Measurements from ENCODE around the gene RNF213.

Gene RNF213

DNA sequence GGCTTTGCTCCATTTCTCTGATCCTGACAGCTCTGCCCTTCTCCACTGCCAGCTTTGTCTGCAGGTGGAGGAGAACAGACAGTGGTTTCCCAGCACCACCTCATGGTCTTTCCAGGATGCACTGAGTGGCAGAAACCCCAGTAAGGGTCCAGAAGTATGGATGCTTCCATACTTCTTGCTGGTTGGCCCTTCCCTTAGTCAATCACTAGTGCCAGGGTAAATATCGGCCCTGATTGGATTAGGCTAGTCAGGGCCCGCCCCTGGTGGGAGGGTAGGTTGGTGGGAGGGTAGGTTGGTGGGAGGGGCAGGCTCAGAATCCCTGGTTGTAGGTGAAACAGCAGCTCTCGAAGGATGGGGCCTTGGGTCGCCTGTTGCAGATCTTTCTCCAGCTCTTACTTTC lies 10.2 kb downstream of the RNF213 start:
- Histone ChIP-seq H3K9me3 (ENCODE audit: control insufficient read depth, low read length) (no peaks in the 10 kb centered on the region), H3K4me2 (ENCODE audit: low read length, poor library complexity, severe bottlenecking) (no peak overlapping the region), H2AK5ac (ENCODE audit: low read length, severe bottlenecking) (no peak overlapping the region), H3K79me1 (replicated peaks; ENCODE audit: low read length, poor library complexity, severe bottlenecking) (peaks cover 33% of the 10 kb centered on the region), H3K4me3 (ENCODE audit: insufficient read depth in 1 of 2, low read depth in 1 of 2, low read length in 2 of 2) (no peak overlapping the region), H3K4ac (ENCODE audit: low read depth in 1 of 2, low read length in 2 of 2) (no peak overlapping the region), H2BK12ac (ENCODE audit: low read length in 2 of 2) (no peak overlapping the region), H3K18ac (ENCODE audit: low read depth in 1 of 2, low read length in 2 of 2) (no peak overlapping the region), H3K27ac (ENCODE audit: low read length, poor library complexity, severe bottlenecking) (no peak overlapping the region), H2BK5ac (ENCODE audit: low read depth, low read length, poor library complexity, severe bottlenecking) (no peak overlapping the region), H3K23ac (ENCODE audit: low read length in 2 of 2) (no peak overlapping the region), H3K36me3 (ENCODE audit: control insufficient read depth in 1 of 2, insufficient read depth in 2 of 2, low read depth in 1 of 2, low read length in 2 of 2) (peaks cover 39 to 56% of the 10 kb centered on the region in 2 experiments), H4K8ac (ENCODE audit: low read length) (no peak overlapping the region), H3K14ac (ENCODE audit: low read length in 2 of 2) (no peak overlapping the region), H4K91ac (ENCODE audit: low read length) (no peak overlapping the region), H2AFZ (ENCODE audit: low read depth, low read length) (no peak overlapping the region), H2BK15ac (ENCODE audit: low read depth, poor library complexity, severe bottlenecking) (no peak overlapping the region), H3K4me1 (ENCODE audit: control insufficient read depth, insufficient read depth, low read depth, low read length) (peaks cover 4% of the 10 kb centered on the region), H3K9ac (ENCODE audit: low read length) (no peak overlapping the region), H2BK120ac (ENCODE audit: low read depth, low read length) (no peak overlapping the region), H3K27me3 (ENCODE audit: control insufficient read depth in 1 of 2, insufficient read depth in 1 of 2, low read length in 2 of 2) (no peaks in the 10 kb centered on the region)
- DNase-seq, result peak; percentile 31
- WGBS, result 73% methylated on average over 4 of the region's 4 CpGs

DNA sequence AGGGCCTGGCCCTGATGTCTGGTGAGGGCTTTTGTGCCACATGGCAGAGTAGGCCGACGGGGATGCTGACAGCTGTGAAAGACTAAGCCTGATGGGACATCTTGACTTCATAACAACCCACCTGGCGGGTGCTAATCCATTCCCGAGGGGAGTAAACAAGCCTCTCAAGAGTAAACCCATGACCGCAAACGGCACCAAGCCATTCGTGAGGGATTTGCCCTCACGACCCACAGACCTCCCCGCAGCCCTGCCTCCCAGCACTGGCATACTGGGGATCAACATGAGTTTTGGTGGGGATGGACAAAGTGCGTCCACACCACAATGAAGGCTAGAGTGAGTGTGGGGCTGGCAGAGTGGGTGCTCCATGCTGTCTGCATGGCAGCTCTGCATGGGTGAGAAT lies 11.7 kb downstream of the RNF213 start:
- Histone ChIP-seq H3K23ac (ENCODE audit: low read length in 2 of 2) (no peak overlapping the region), H2BK120ac (ENCODE audit: low read depth, low read length) (no peak overlapping the region), H3K79me1 (replicated peaks; ENCODE audit: low read length, poor library complexity, severe bottlenecking) (peaks cover 34% of the 10 kb centered on the region), H2BK12ac (ENCODE audit: low read length in 2 of 2) (no peak overlapping the region), H3K4me3 (ENCODE audit: insufficient read depth in 1 of 2, low read depth in 1 of 2, low read length in 2 of 2) (no peak overlapping the region), H2BK15ac (ENCODE audit: low read depth, poor library complexity, severe bottlenecking) (no peak overlapping the region), H2AK5ac (ENCODE audit: low read length, severe bottlenecking) (no peak overlapping the region), H3K4ac (ENCODE audit: low read depth in 1 of 2, low read length in 2 of 2) (no peak overlapping the region), H3K9ac (ENCODE audit: low read length) (no peak overlapping the region), H3K27ac (ENCODE audit: low read length, poor library complexity, severe bottlenecking) (no peak overlapping the region), H3K4me2 (ENCODE audit: low read length, poor library complexity, severe bottlenecking) (no peak overlapping the region), H3K4me1 (ENCODE audit: control insufficient read depth, insufficient read depth, low read depth, low read length) (peaks cover 4% of the 10 kb centered on the region), H3K9me3 (ENCODE audit: control insufficient read depth, low read length) (no peaks in the 10 kb centered on the region), H4K91ac (ENCODE audit: low read length) (no peak overlapping the region), H2AFZ (ENCODE audit: low read depth, low read length) (no peak overlapping the region), H3K14ac (ENCODE audit: low read length in 2 of 2) (no peak overlapping the region), H3K18ac (ENCODE audit: low read depth in 1 of 2, low read length in 2 of 2) (no peak overlapping the region), H4K8ac (ENCODE audit: low read length) (no peak overlapping the region), H3K27me3 (ENCODE audit: control insufficient read depth in 1 of 2, insufficient read depth in 1 of 2, low read length in 2 of 2) (no peaks in the 10 kb centered on the region), H2BK5ac (ENCODE audit: low read depth, low read length, poor library complexity, severe bottlenecking) (no peak overlapping the region), H3K36me3 (ENCODE audit: control insufficient read depth in 1 of 2, insufficient read depth in 2 of 2, low read depth in 1 of 2, low read length in 2 of 2) (peaks cover 37 to 53% of the 10 kb centered on the region in 2 experiments)
- DNase-seq, result no peak
- 93% methylated on average over 10 of the region's 10 CpGs for WGBS

DNA sequence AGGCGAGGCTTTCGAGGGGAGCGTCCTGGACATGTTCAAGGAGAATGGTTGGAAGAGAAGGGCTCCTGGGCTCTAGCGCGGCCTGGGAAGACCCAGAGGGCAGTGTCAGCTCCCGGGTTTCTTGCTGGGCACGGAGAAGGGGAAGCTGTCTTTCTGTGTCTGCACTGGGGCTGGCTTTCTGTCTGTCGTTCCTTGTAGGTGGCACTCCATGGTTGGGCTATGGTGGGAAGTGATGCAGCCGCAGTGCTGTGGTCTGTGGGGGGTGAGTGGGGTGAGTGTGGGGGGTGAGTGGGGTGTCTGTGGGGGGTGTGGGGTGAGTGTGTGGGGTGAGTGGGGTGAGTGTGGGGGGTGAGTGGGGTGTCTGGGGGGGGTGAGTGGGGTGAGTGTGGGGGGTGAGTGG lies 13.7 kb downstream of the RNF213 start:
- Histone ChIP-seq H2AK5ac (ENCODE audit: low read length, severe bottlenecking) (no peak overlapping the region), H4K91ac (ENCODE audit: low read length) (no peak overlapping the region), H2BK5ac (ENCODE audit: low read depth, low read length, poor library complexity, severe bottlenecking) (no peak overlapping the region), H2BK120ac (ENCODE audit: low read depth, low read length) (no peak overlapping the region), H2AFZ (ENCODE audit: low read depth, low read length) (no peak overlapping the region), H2BK15ac (ENCODE audit: low read depth, poor library complexity, severe bottlenecking) (no peak overlapping the region), H3K18ac (ENCODE audit: low read depth in 1 of 2, low read length in 2 of 2) (no peak overlapping the region), H3K36me3 (ENCODE audit: control insufficient read depth in 1 of 2, insufficient read depth in 2 of 2, low read depth in 1 of 2, low read length in 2 of 2) (peaks cover 45% of the 10 kb centered on the region in 2 experiments), H3K27ac (ENCODE audit: low read length, poor library complexity, severe bottlenecking) (no peak overlapping the region), H3K79me1 (replicated peaks; ENCODE audit: low read length, poor library complexity, severe bottlenecking) (peaks cover 32% of the 10 kb centered on the region), H3K4me1 (ENCODE audit: control insufficient read depth, insufficient read depth, low read depth, low read length) (peaks cover 21% of the 10 kb centered on the region), H3K9me3 (ENCODE audit: control insufficient read depth, low read length) (no peaks in the 10 kb centered on the region), H2BK12ac (ENCODE audit: low read length in 2 of 2) (no peak overlapping the region), H3K14ac (ENCODE audit: low read length in 2 of 2) (no peak overlapping the region), H3K27me3 (ENCODE audit: control insufficient read depth in 1 of 2, insufficient read depth in 1 of 2, low read length in 2 of 2) (no peaks in the 10 kb centered on the region), H3K4me3 (ENCODE audit: insufficient read depth in 1 of 2, low read depth in 1 of 2, low read length in 2 of 2) (no peak overlapping the region), H3K4ac (ENCODE audit: low read depth in 1 of 2, low read length in 2 of 2) (no peak overlapping the region), H3K9ac (ENCODE audit: low read length) (no peak overlapping the region), H3K23ac (ENCODE audit: low read length in 2 of 2) (no peak overlapping the region), H4K8ac (ENCODE audit: low read length) (no peak overlapping the region), H3K4me2 (ENCODE audit: low read length, poor library complexity, severe bottlenecking) (no peak overlapping the region)
- no peak for DNase-seq
- WGBS, result 80% methylated on average over 9 of the region's 9 CpGs

DNA sequence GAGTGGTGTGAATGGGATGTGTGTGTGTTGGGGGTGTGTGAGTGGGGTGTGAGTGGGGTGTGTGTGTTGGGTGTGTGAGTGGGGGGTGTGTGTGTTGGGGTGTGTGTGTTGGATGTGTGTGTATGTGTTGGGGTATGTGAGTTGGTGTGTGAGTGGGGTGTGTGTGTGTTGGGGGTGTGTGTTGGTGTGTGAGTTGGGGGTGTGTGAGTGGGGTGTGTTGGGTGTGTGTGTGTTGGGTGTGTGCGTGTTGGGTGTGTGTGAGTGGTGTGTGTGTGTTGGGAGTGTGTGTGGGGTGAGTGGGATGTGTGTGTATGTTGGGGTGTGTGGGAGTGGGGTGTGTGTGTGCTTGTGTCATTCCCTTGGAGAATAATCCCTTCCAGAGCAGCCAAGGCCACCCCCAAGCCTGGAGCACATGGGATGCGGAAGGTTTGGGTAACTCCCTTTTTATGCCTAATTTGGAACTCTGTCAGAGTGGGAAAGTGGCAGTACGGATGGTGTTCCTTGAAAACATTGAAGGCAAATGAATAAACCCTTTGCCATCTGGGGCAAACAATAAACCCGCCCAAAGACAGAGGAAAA lies 14.3 kb downstream of the RNF213 start:
- Histone ChIP-seq H4K91ac (ENCODE audit: low read length) (no peak overlapping the region), H3K14ac (ENCODE audit: low read length in 2 of 2) (peak overlapping the region in 1 of 2 experiments; percentile 55), H2AK5ac (ENCODE audit: low read length, severe bottlenecking) (no peak overlapping the region), H3K36me3 (ENCODE audit: control insufficient read depth in 1 of 2, insufficient read depth in 2 of 2, low read depth in 1 of 2, low read length in 2 of 2) (peaks cover 38 to 46% of the 10 kb centered on the region in 2 experiments), H2BK12ac (ENCODE audit: low read length in 2 of 2) (peak overlapping the region in 1 of 2 experiments; percentile 31), H3K18ac (ENCODE audit: low read depth in 1 of 2, low read length in 2 of 2) (no peak overlapping the region), H2AFZ (ENCODE audit: low read depth, low read length) (no peak overlapping the region), H3K4me1 (ENCODE audit: control insufficient read depth, insufficient read depth, low read depth, low read length) (peaks cover 23% of the 10 kb centered on the region), H3K27me3 (ENCODE audit: control insufficient read depth in 1 of 2, insufficient read depth in 1 of 2, low read length in 2 of 2) (no peaks in the 10 kb centered on the region), H3K27ac (ENCODE audit: low read length, poor library complexity, severe bottlenecking) (no peak overlapping the region), H4K8ac (ENCODE audit: low read length) (peak overlapping the region; percentile 43), H2BK5ac (ENCODE audit: low read depth, low read length, poor library complexity, severe bottlenecking) (no peak overlapping the region), H3K23ac (ENCODE audit: low read length in 2 of 2) (peak overlapping the region in 1 of 2 experiments; percentile 25), H2BK15ac (ENCODE audit: low read depth, poor library complexity, severe bottlenecking) (no peak overlapping the region), H2BK120ac (ENCODE audit: low read depth, low read length) (no peak overlapping the region), H3K9me3 (ENCODE audit: control insufficient read depth, low read length) (no peaks in the 10 kb centered on the region), H3K4me2 (ENCODE audit: low read length, poor library complexity, severe bottlenecking) (no peak overlapping the region), H3K4me3 (ENCODE audit: insufficient read depth in 1 of 2, low read depth in 1 of 2, low read length in 2 of 2) (peak overlapping the region in 1 of 2 experiments; percentile 33), H3K79me1 (replicated peaks; ENCODE audit: low read length, poor library complexity, severe bottlenecking) (peaks cover 31% of the 10 kb centered on the region), H3K4ac (ENCODE audit: low read depth in 1 of 2, low read length in 2 of 2) (no peak overlapping the region), H3K9ac (ENCODE audit: low read length) (peak overlapping the region; percentile 48)
- DNase-seq, result no peak
- 98% methylated on average over 4 of the region's 4 CpGs for WGBS
